Measurements from ENCODE around the gene ANGPTL1. TPM values are rescaled to one million over a fixed set of nuclear protein-coding genes. Genes with fewer than 3 reads are reported as not detected.

ANGPTL1 gene
- total RNA-seq, 2 experiments from 2014 or later: not detected

GRCh38 chr1:178806665-178807300 is 64.1 kb downstream of the ANGPTL1 start:
- H3K27ac Mint-ChIP-seq: no peak overlapping the region

GRCh38 chr1:178802873-178803272 is 68.0 kb downstream of the ANGPTL1 start:
- no peak for DNase-seq
- intact Hi-C loops (cut with micrococcal nuclease): no loop called here
- Mint-ChIP-seq H3K27ac (no peak overlapping the region), H3K27me3 (ENCODE audit: low read depth) (no peaks in the 10 kb centered on the region), H3K4me1 (ENCODE audit: low read depth) (no peaks in the 10 kb centered on the region), H3K9me3 (no peaks in the 10 kb centered on the region), H3K4me3 (no peak overlapping the region), H3K36me3 (ENCODE audit: low read depth) (peaks cover 13% of the 10 kb centered on the region)
- CTCF ChIA-PET: interaction anchor here (0.6 kb wide), 1 partner anchor 202 kb away, joined by 4 read pairs; no protein-coding TSS in a partner anchor

More at GRCh38 chr1:178806665-178807300, 64.1 kb downstream of the ANGPTL1 start:
- Mint-ChIP-seq H3K27me3 (ENCODE audit: low read depth) (no peaks in the 10 kb centered on the region), H3K36me3 (ENCODE audit: low read depth) (peaks cover 5% of the 10 kb centered on the region), H3K4me3 (no peak overlapping the region), H3K9me3 (no peaks in the 10 kb centered on the region), H3K4me1 (ENCODE audit: low read depth) (no peaks in the 10 kb centered on the region)
- intact Hi-C loops (cut with micrococcal nuclease): no loop called here
- CTCF ChIA-PET: no interaction called here
- no peak for DNase-seq

Other genes starting within 250 kb of the ANGPTL1 start
- 1 to 10 TPM; 2.8 to 4.0 TPM for gene RALGPS2, start 145.8 kb downstream of the ANGPTL1 start, total RNA-seq
- gene FAM20B, start 154.8 kb upstream of the ANGPTL1 start, total RNA-seq: 10 to 100 TPM; 35.1 to 36.1 TPM
- 10 to 100 TPM; 35.8 to 39.2 TPM for gene TOR3A, start 211.0 kb upstream of the ANGPTL1 start, total RNA-seq